ENCODE measurements around the gene TMEM51. TPM values are rescaled to one million over a fixed set of nuclear protein-coding genes. Genes with fewer than 3 reads are reported as not detected.

TMEM51 gene
- total and polyA plus RNA-seq, 9 of the 15 experiments (the other 6 are each of a cell fraction or from before 2014, with no cell fraction given) = 0.06 to 1.4 (median 0.58) TPM

DNA sequence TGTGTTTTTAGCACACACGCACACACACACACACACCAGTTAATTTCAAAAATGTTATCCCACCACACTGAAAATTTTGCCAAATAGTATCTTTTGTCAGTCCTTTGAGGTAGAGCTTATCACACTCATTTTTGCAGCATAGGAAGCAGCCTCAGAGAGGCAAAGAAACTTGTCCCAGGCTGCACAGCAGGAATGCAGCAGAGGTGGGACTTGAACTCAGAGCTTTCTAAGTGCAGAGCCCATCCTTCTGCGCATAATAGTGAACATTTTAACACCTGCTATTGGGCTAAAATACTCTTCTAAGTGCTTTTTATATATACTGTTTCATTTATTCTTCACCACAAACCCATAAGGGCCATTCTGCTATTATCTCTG, 108.4 kb downstream of the TMEM51 start (continued):
- TF ChIP-seq ZFP36 (IDR thresholded peaks at IDR 0.05; ENCODE audit: low read depth, low read length, partially characterized antibody) = peak; percentile 41

DNA sequence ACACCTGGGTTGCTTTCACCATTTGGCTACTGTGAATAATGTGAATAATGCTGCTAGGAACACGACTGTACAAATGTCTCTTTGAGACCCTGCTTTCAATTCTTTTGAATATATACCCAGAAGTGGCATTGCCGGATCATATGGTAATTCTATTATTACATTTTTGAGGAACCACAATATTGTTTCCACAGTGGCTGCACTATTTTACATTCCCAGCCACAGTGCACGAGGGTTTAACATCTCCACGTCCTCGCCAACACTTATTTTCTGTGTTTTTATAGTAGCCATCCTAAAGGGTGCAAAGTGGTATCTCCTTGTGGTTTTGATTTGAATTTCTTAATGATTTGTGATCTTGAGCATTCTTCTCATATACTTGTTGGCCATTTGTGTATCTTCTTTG, 109.2 kb downstream of the TMEM51 start:
- no TSS peak for BruUV-seq (replicated peaks)
- ATAC-seq = no peak
- Histone ChIP-seq H3K9ac (ENCODE audit: insufficient read depth in 1 of 2, low read depth in 2 of 2, low read length in 2 of 2) (no peak overlapping the region), H4K20me1 (replicated peaks; ENCODE audit: control insufficient read depth, insufficient read depth, low read length) (no peaks in the 10 kb centered on the region; the same call in 1 of the 2 replicates), H3K4me3 (no peak overlapping the region), H3K9me1 (ENCODE audit: control insufficient read depth, insufficient read depth, low read length) (no peaks in the 10 kb centered on the region), H3K36me3 (ENCODE audit: control insufficient read depth, insufficient read depth, low read length) (no peaks in the 10 kb centered on the region), H3K27ac (ENCODE audit: extremely low read depth, low read depth, low read length) (no peak overlapping the region), H2AFZ (ENCODE audit: low read depth, low read length) (no peak overlapping the region), H3K9me3 (replicated peaks; ENCODE audit: control insufficient read depth, insufficient read depth, low read depth, low read length) (peaks cover 3% of the 10 kb centered on the region; the same call in 1 of the 2 replicates), H3K27me3 (ENCODE audit: control insufficient read depth in 2 of 2, insufficient read depth in 2 of 2, low read length in 2 of 2) (peaks cover 0 to 9% of the 10 kb centered on the region in 2 experiments; a peak in 2 of 5 replicates), H3K4me1 (replicated peaks in 1 of 2; ENCODE audit: control insufficient read depth in 2 of 2, insufficient read depth in 2 of 2, low read length in 2 of 2) (peaks cover 6 to 23% of the 10 kb centered on the region in 2 experiments; a peak in 4 of 5 replicates), H3K79me2 (ENCODE audit: control insufficient read depth, insufficient read depth, low read length) (no peaks in the 10 kb centered on the region), H3K4me2 (ENCODE audit: insufficient read depth, low read length) (no peak overlapping the region)
- no peak for DNase-seq (ENCODE audit: extremely low read depth in 1 of 4, low spot score in 3 of 4)
- ChIA-PET POLR2A (interaction anchor here (0.6 kb wide), 2 partner anchors 10 to 35 kb away, joined by 3 read pairs; no protein-coding TSS in a partner anchor), CTCF (ENCODE audit: low intra/inter-chr PET ratio) (no interaction called here)
- in situ Hi-C loops (cut with MboI) = no loop called here
- 4% methylated on average over 5 of the region's 5 CpGs for WGBS (ENCODE audit: insufficient coverage, low coverage, missing lambda C conversion rate)
- intact Hi-C loops (cut with micrococcal nuclease) = no loop called here
- FAIRE-seq = no peak
- no peak for TF ChIP-seq KLF13 (tag; IDR thresholded peaks at IDR 0.05; ENCODE audit: borderline replicate concordance, low read depth)
- TF ChIP-seq TRIM24 (IDR thresholded peaks at IDR 0.05) = no peak
- no peak for TF ChIP-seq ZNF764 (CRISPR knock-in tag; IDR thresholded peaks at IDR 0.05; ENCODE audit: low read depth)
- TF ChIP-seq BACH1 (tag; IDR thresholded peaks at IDR 0.05) = no peak
- no peak for TF ChIP-seq TEAD1 (CRISPR knock-in tag; IDR thresholded peaks at IDR 0.05)
- no peak for TF ChIP-seq WHSC1 (IDR thresholded peaks at IDR 0.05; ENCODE audit: low read length)
- TF ChIP-seq KDM1A (IDR thresholded peaks at IDR 0.05) = no peak
- TF ChIP-seq RNF2 (IDR thresholded peaks at IDR 0.05) = no peak
- TF ChIP-seq ZKSCAN8 (CRISPR knock-in tag; IDR thresholded peaks at IDR 0.05) = no peak
